ENCODE measurements around the gene RPL14.

DNA sequence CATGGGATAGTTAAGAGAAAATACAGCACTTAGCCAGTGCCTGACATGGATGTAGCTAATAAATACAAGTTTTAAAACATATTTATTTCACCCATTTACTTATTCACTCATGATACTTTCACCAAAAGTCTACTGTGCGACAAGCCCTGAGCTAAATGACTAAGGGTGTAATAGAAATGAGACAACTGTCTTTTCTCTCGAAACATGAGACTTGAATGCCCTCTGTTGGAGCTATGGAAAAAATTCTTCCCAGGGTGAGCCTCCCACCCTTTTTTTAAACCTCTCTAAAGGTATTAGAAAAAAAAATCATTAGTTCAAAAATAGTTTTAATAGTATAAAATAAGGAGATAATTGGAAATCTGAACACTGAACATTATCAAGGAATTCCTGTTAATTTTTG, 24.3 kb upstream of the RPL14 start:
- TF ChIP-seq GABPA (IDR thresholded peaks at IDR 0.05; ENCODE audit: low read depth) (no peak), STAT3 (IDR thresholded peaks at IDR 0.05; ENCODE audit: low read depth, low read length) (no peak), POLR2AphosphoS5 (IDR thresholded peaks at IDR 0.05; ENCODE audit: low read length) (no peak), POLR2A (IDR thresholded peaks at IDR 0.05; ENCODE audit: low read depth, low read length) (no peak), ZNF24 (IDR thresholded peaks at IDR 0.05) (no peak), MEF2A (IDR thresholded peaks at IDR 0.05; ENCODE audit: insufficient read depth, low read depth, low read length) (no peak), ETV6 (conservative IDR thresholded peaks at IDR 0.05 in 1 of 2, IDR thresholded peaks at IDR 0.05 in 1 of 2; ENCODE audit: borderline replicate concordance in 1 of 2, low read depth in 1 of 2) (no peak), EZH2 (IDR thresholded peaks at IDR 0.05; ENCODE audit: borderline replicate concordance, control insufficient read depth, low read depth, low read length) (no peak)
- TF ChIP-seq, protein P1, sequence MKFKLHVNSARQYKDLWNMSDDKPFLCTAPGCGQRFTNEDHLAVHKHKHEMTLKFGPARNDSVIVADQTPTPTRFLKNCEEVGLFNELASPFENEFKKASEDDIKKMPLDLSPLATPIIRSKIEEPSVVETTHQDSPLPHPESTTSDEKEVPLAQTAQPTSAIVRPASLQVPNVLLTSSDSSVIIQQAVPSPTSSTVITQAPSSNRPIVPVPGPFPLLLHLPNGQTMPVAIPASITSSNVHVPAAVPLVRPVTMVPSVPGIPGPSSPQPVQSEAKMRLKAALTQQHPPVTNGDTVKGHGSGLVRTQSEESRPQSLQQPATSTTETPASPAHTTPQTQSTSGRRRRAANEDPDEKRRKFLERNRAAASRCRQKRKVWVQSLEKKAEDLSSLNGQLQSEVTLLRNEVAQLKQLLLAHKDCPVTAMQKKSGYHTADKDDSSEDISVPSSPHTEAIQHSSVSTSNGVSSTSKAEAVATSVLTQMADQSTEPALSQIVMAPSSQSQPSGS (IDR thresholded peaks at IDR 0.05; ENCODE audit: low read length), result no peak
- TF ChIP-seq, protein P2, sequence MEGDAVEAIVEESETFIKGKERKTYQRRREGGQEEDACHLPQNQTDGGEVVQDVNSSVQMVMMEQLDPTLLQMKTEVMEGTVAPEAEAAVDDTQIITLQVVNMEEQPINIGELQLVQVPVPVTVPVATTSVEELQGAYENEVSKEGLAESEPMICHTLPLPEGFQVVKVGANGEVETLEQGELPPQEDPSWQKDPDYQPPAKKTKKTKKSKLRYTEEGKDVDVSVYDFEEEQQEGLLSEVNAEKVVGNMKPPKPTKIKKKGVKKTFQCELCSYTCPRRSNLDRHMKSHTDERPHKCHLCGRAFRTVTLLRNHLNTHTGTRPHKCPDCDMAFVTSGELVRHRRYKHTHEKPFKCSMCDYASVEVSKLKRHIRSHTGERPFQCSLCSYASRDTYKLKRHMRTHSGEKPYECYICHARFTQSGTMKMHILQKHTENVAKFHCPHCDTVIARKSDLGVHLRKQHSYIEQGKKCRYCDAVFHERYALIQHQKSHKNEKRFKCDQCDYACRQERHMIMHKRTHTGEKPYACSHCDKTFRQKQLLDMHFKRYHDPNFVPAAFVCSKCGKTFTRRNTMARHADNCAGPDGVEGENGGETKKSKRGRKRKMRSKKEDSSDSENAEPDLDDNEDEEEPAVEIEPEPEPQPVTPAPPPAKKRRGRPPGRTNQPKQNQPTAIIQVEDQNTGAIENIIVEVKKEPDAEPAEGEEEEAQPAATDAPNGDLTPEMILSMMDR (IDR thresholded peaks at IDR 0.05 in 2 of 3, conservative IDR thresholded peaks at IDR 0.05 in 1 of 3; ENCODE audit: control insufficient read depth in 2 of 3, extremely low read depth in 1 of 3, insufficient read depth in 1 of 3, low read depth in 3 of 3, low read length in 3 of 3), result no peak
- TF ChIP-seq, protein P3, sequence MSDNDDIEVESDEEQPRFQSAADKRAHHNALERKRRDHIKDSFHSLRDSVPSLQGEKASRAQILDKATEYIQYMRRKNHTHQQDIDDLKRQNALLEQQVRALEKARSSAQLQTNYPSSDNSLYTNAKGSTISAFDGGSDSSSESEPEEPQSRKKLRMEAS (IDR thresholded peaks at IDR 0.05; ENCODE audit: low read depth, low read length), result no peak
- TF ChIP-seq, protein P4, sequence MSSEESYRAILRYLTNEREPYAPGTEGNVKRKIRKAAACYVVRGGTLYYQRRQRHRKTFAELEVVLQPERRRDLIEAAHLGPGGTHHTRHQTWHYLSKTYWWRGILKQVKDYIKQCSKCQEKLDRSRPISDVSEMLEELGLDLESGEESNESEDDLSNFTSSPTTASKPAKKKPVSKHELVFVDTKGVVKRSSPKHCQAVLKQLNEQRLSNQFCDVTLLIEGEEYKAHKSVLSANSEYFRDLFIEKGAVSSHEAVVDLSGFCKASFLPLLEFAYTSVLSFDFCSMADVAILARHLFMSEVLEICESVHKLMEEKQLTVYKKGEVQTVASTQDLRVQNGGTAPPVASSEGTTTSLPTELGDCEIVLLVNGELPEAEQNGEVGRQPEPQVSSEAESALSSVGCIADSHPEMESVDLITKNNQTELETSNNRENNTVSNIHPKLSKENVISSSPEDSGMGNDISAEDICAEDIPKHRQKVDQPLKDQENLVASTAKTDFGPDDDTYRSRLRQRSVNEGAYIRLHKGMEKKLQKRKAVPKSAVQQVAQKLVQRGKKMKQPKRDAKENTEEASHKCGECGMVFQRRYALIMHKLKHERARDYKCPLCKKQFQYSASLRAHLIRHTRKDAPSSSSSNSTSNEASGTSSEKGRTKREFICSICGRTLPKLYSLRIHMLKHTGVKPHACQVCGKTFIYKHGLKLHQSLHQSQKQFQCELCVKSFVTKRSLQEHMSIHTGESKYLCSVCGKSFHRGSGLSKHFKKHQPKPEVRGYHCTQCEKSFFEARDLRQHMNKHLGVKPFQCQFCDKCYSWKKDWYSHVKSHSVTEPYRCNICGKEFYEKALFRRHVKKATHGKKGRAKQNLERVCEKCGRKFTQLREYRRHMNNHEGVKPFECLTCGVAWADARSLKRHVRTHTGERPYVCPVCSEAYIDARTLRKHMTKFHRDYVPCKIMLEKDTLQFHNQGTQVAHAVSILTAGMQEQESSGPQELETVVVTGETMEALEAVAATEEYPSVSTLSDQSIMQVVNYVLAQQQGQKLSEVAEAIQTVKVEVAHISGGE (CRISPR knock-in tag; IDR thresholded peaks at IDR 0.05), result no peak

All from GM12878 (cell line).